ENCODE results near the gene ADCY2.

The ADCY2 gene
- 0 to 0.89 (median 0.06) reads per million in 18 experiments for total RNA-seq

GRCh38 chr5:7395947-7396712, at the start of gene ADCY2:
ADCY2 (plus strand) TSS chr5:7396138; CDS start chr5:7396297, 159 bp downstream.
- no peak for DNase-seq

GRCh38 chr5:7347377-7347776, 48.6 kb upstream of the ADCY2 start:
- no peak for DNase-seq

- DNase-seq, result no peak
These were observed 47.6 kb upstream of the ADCY2 start for GRCh38 chr5:7348168-7348854.

GRCh38 chr5:7361593-7361992, 34.3 kb upstream of the ADCY2 start:
- DNase-seq, result no peak

- DNase-seq, result no peak
These were observed 32.8 kb upstream of the ADCY2 start for GRCh38 chr5:7363067-7363677.

GRCh38 chr5:7364226-7364875, 31.6 kb upstream of the ADCY2 start:
- no peak for DNase-seq

GRCh38 chr5:7367780-7368179, 28.2 kb upstream of the ADCY2 start:
- no peak for DNase-seq

- DNase-seq, result no peak
These were observed 23.5 kb upstream of the ADCY2 start for GRCh38 chr5:7372399-7372798.

- no peak for DNase-seq
These were observed 21.8 kb upstream of the ADCY2 start for GRCh38 chr5:7374186-7374585.

- no peak for DNase-seq
These were observed 20.5 kb upstream of the ADCY2 start for GRCh38 chr5:7375457-7375856.

GRCh38 chr5:7376871-7377270, 19.1 kb upstream of the ADCY2 start:
- peak; percentile 28 to 86 for DNase-seq

GRCh38 chr5:7377761-7378160, 18.2 kb upstream of the ADCY2 start:
- DNase-seq, result peak in 1 of 2 donors; percentile 42

- DNase-seq, result no peak
These were observed 13.3 kb upstream of the ADCY2 start for GRCh38 chr5:7382588-7382987.

- no peak for DNase-seq
These were observed 10.3 kb upstream of the ADCY2 start for GRCh38 chr5:7385681-7386080.

- DNase-seq, result no peak
These were observed 7.4 kb upstream of the ADCY2 start for GRCh38 chr5:7388553-7388952.

- DNase-seq, result no peak
These were observed 4.7 kb upstream of the ADCY2 start for GRCh38 chr5:7391215-7391614.

GRCh38 chr5:7391814-7392692, 3.9 kb upstream of the ADCY2 start:
- peak; percentile 21 to 23 for DNase-seq

- DNase-seq, result no peak
These were observed 3.3 kb upstream of the ADCY2 start for GRCh38 chr5:7392693-7393024.

- DNase-seq, result no peak
These were observed 1.8 kb upstream of the ADCY2 start for GRCh38 chr5:7393921-7394799.

GRCh38 chr5:7394889-7395431, 978 bp upstream of the ADCY2 start:
- no peak for DNase-seq

- no peak for DNase-seq
These were observed 449 bp upstream of the ADCY2 start for GRCh38 chr5:7395432-7395946.

Data from inflammatory macrophage (primary cell).